G401 (cell line): Measurements from ENCODE around the gene LRRC71. TPM values are rescaled to one million over a fixed set of nuclear protein-coding genes. Genes with fewer than 3 reads are reported as not detected.
"Not testable (repeated sequence)": the region's sequence is repeated elsewhere in the genome, so short reads cannot be mapped to it uniquely, and the experiment has no call there.

Source experiments
- DNase-seq: peaks from one replicate; pipeline ENCODE4 v3.0.0-alpha.2; 2015; ENCODE audit warnings: low spot score
- in situ Hi-C: cut with HindIII; loops from 2 replicates; pipeline ENCODE4 v1.10.0; 2016; ENCODE audit warnings: low sequenced_read_pairs, mixed read lengths
- total RNA-seq: library from RNA; depleted of rRNA; stranded (reverse); fragments of >200 nt; shearing (Covaris generic); gene quantifications from 2 replicates; pipeline ENCODE4 v1.2.3, GENCODE V29; 2014

LRRC71 gene
- total RNA-seq, 1 experiment from 2014 or later = not detected

GRCh38 chr1:156923670-156924477 lies 3.4 kb downstream of the LRRC71 start:
- in situ Hi-C loops = no loop called here

GRCh38 chr1:156924478-156925153 lies 4.2 kb downstream of the LRRC71 start:
- no peak for DNase-seq
- in situ Hi-C loops = no loop called here

More at GRCh38 chr1:156923670-156924477, 3.4 kb downstream of the LRRC71 start:
- no peak for DNase-seq

- DNase-seq = no peak
- in situ Hi-C loops = no loop called here
Observed at GRCh38 chr1:156925154-156926010, 5.0 kb downstream of the LRRC71 start.

- in situ Hi-C loops = no loop called here
- DNase-seq = peak; percentile 18
Observed at GRCh38 chr1:156926175-156926574, 5.7 kb downstream of the LRRC71 start.

GRCh38 chr1:156926695-156927094 lies 6.3 kb downstream of the LRRC71 start:
- DNase-seq, in situ Hi-C loops: not testable (repeated sequence)

- in situ Hi-C loops = no loop called here
Observed at GRCh38 chr1:156927215-156928042, 7.0 kb downstream of the LRRC71 start.

GRCh38 chr1:156928043-156928602 lies 7.7 kb downstream of the LRRC71 start:
- DNase-seq = no peak
- in situ Hi-C loops = no loop called here

More at GRCh38 chr1:156927215-156928042, 7.0 kb downstream of the LRRC71 start:
- DNase-seq = peak; percentile 50

- DNase-seq = no peak
- in situ Hi-C loops = no loop called here
Observed at GRCh38 chr1:156929596-156930238, 9.3 kb downstream of the LRRC71 start.

GRCh38 chr1:156930483-156930882 lies 10.1 kb downstream of the LRRC71 start:
- in situ Hi-C loops = no loop called here

GRCh38 chr1:156931211-156931952 lies 10.9 kb downstream of the LRRC71 start:
- in situ Hi-C loops = no loop called here
- DNase-seq = no peak

More at GRCh38 chr1:156930483-156930882, 10.1 kb downstream of the LRRC71 start:
- DNase-seq = no peak

- DNase-seq = no peak
- in situ Hi-C loops = no loop called here
Observed at GRCh38 chr1:156931974-156932710, 11.7 kb downstream of the LRRC71 start.

GRCh38 chr1:156933136-156933535 lies 12.7 kb downstream of the LRRC71 start:
- in situ Hi-C loops = no loop called here
- DNase-seq = no peak

GRCh38 chr1:156935505-156936128 lies 15.2 kb downstream of the LRRC71 start:
- DNase-seq = no peak
- in situ Hi-C loops = no loop called here

- in situ Hi-C loops = no loop called here
- DNase-seq = no peak
Observed at GRCh38 chr1:156936191-156936590, 15.8 kb downstream of the LRRC71 start.

GRCh38 chr1:156936721-156937220 lies 16.3 kb downstream of the LRRC71 start:
- in situ Hi-C loops = no loop called here
- DNase-seq = peak; percentile 9

GRCh38 chr1:156937883-156938282 lies 17.5 kb downstream of the LRRC71 start:
- in situ Hi-C loops = no loop called here
- no peak for DNase-seq
